B cell (primary cell): Measurements from ENCODE around the gene EPC1. TPM values are rescaled to one million over a fixed set of nuclear protein-coding genes. Genes with fewer than 3 reads are reported as not detected.

Experiments
- ATAC-seq: fragments of 200-7000 bp; cut with Tn5 transposase; one replicate; pipeline ENCODE4 v1.10.0; 2021; ENCODE audit warnings: low read depth, mild to moderate bottlenecking, moderate number of reproducible peaks, moderate library complexity
- CTCF ChIA-PET: fragments of 350-600 bp; sonication (Branson Sonifier 250); formaldehyde crosslinking; loops from one replicate; lab custom pipeline; 2021; ENCODE audit warnings: antibody characterized with exemption, inconsistent platforms; lab: Charles Lee
- POLR2A ChIA-PET: fragments of 350-600 bp; sonication (Branson Sonifier 250); formaldehyde crosslinking; loops from one replicate; lab custom pipeline; 2021; ENCODE audit warnings: antibody characterized with exemption; lab: Charles Lee
- DNase-seq: peaks from one replicate; pipeline ENCODE4 v3.0.0; 2013
- H2AFZ ChIP-seq: 2 replicates; pipeline ENCODE4 v1.6.1; 2012; ENCODE audit warnings: mild to moderate bottlenecking, low read depth, low read length; ENCODE audit not compliant: insufficient read depth, poor library complexity, severe bottlenecking
- H3K27ac ChIP-seq, 2 donors: 1 replicate in 1 of 2; 2 replicates in 1 of 2; pipeline ENCODE4 v1.5.1; 2012 to 2013; ENCODE audit warnings: low read length in 2 of 2, mild to moderate bottlenecking in 2 of 2, moderate library complexity in 1 of 2
- H3K27me3 ChIP-seq, 4 experiments: fragments of 200-600 bp in 1 of 4; sonication (generic) in 1 of 4; replicated peaks in 1 of 4; 1 replicate in 2 of 4; 2 replicates in 2 of 4; pipeline versions ENCODE4 v1.6.1 to v1.7.0; 2013 to 2016; ENCODE audit warnings: low read length in 3 of 4, mild to moderate bottlenecking in 2 of 4, mixed read lengths in 1 of 4, moderate library complexity in 1 of 4; ENCODE audit not compliant: insufficient read depth in 4 of 4, control insufficient read depth in 3 of 4; ENCODE audit errors: control extremely low read depth in 1 of 4
- H3K36me3 ChIP-seq, 2 experiments: replicated peaks in 1 of 2; 1 replicate in 1 of 2; 2 replicates in 1 of 2; pipeline versions ENCODE4 v1.6.1 to v1.7.1; 2013; ENCODE audit warnings: low read length in 1 of 2; ENCODE audit not compliant: insufficient read depth in 2 of 2, control insufficient read depth in 1 of 2; ENCODE audit errors: control extremely low read depth in 1 of 2, extremely low read depth in 1 of 2
- H3K4me1 ChIP-seq, 2 donors: fragments of 200-600 bp in 1 of 2; sonication (generic) in 1 of 2; 1 replicate in 1 of 2; 2 replicates in 1 of 2; pipeline versions ENCODE4 v1.5.1 to v1.6.1; 2013 to 2017; ENCODE audit warnings: low read length in 2 of 2; ENCODE audit not compliant: control insufficient read depth in 2 of 2, insufficient read depth in 2 of 2
- H3K4me2 ChIP-seq: replicated peaks from 2 replicates; pipeline ENCODE3; 2012; ENCODE audit warnings: mild to moderate bottlenecking, low read depth, low read length; ENCODE audit not compliant: poor library complexity, severe bottlenecking
- H3K4me3 ChIP-seq, 5 experiments: fragments of 200-600 bp in 1 of 5; sonication (generic) in 1 of 5; 1 replicate in 3 of 5; 2 replicates in 2 of 5; pipeline versions ENCODE4 v1.5.1 to v1.7.0; 2011 to 2016; ENCODE audit warnings: low read length in 4 of 5, mild to moderate bottlenecking in 4 of 5, low read depth in 2 of 5, control low read depth in 1 of 5, moderate library complexity in 1 of 5; ENCODE audit not compliant: insufficient read depth in 1 of 5; ENCODE audit errors: control extremely low read depth in 1 of 5, extremely low read depth in 1 of 5
- H3K79me2 ChIP-seq: fragments of 200-600 bp; sonication (generic); one replicate; pipeline ENCODE4 v1.6.0; 2016; ENCODE audit warnings: low read length; ENCODE audit not compliant: control insufficient read depth, insufficient read depth
- H3K9ac ChIP-seq: fragments of 200-600 bp; sonication (generic); 2 replicates; pipeline ENCODE4 v1.6.1; 2017; ENCODE audit warnings: mild to moderate bottlenecking, low read length, moderate library complexity
- H3K9me3 ChIP-seq, 3 donors: one replicate each; pipeline versions ENCODE4 v1.6.1 to v1.7.1; 2013; ENCODE audit warnings: low read length in 2 of 3; ENCODE audit not compliant: control insufficient read depth in 2 of 3, insufficient read depth in 1 of 3; ENCODE audit errors: control extremely low read depth in 1 of 3
- H4K20me1 ChIP-seq: 2 replicates; pipeline ENCODE4 v1.6.0; 2012; ENCODE audit warnings: mild to moderate bottlenecking, low read length; ENCODE audit not compliant: insufficient read depth, control insufficient read depth, poor library complexity, severe bottlenecking
- H3K27ac Mint-ChIP-seq: one replicate; pipeline ENCODE4 v1.8.0; 2021; ENCODE audit warnings: mixed read lengths
- H3K27me3 Mint-ChIP-seq: one replicate; pipeline ENCODE4 v1.8.0; 2021; ENCODE audit warnings: mixed read lengths
- H3K4me1 Mint-ChIP-seq: one replicate; pipeline ENCODE4 v1.8.0; 2021; ENCODE audit warnings: mixed read lengths
- H3K4me3 Mint-ChIP-seq: one replicate; pipeline ENCODE4 v1.8.0; 2021; ENCODE audit warnings: mixed read lengths
- H3K9me3 Mint-ChIP-seq: one replicate; pipeline ENCODE4 v1.8.0; 2022; ENCODE audit warnings: mixed read lengths; ENCODE audit not compliant: insufficient read depth
- EZH2 ChIP-seq: IDR thresholded peaks from 2 replicates; pipeline ENCODE4 v1.6.1; 2012; ENCODE audit warnings: borderline replicate concordance, low read depth, mild to moderate bottlenecking, moderate library complexity, low read length; ENCODE audit not compliant: insufficient read depth, poor library complexity, severe bottlenecking
- WGBS: methylation state at CpG from one replicate; pipeline ENCODE4 v1.1.5; 2013; ENCODE audit warnings: missing lambda C conversion rate; ENCODE audit not compliant: insufficient coverage; 5-methylcytosine and 5-hydroxymethylcytosine counted together
- intact Hi-C: fragments of 100-400 bp; cut with micrococcal nuclease; formaldehyde crosslinking; loops from one replicate; pipeline ENCODE4 v1.10.0; 2022
- polyA plus RNA-seq: library from polyadenylated mRNA; depleted of rRNA; stranded (reverse); fragments of >200 nt; gene quantifications from 2 replicates; pipeline ENCODE4 v1.2.3, GENCODE V29; 2012
- total RNA-seq, 2 donors: library from RNA; stranded (reverse); fragments of 120-200 nt in 1 of 2; gene quantifications; 1 replicate in 1 of 2; 2 replicates in 1 of 2; pipeline versions ENCODE4 v1.2.3 to v1.2.4, GENCODE V29; 2013 to 2022
- TF ChIP-seq, protein P1 (sequence below): fragments of 200-600 bp; IDR thresholded peaks from one replicate; pipeline ENCODE4 v1.8.0; 2022; ENCODE audit warnings: antibody characterized with exemption, mild to moderate bottlenecking

EPC1 gene
- total and polyA plus RNA-seq, 2 donors (not counting 1 experiment from before 2014, with no cell fraction given) = 120 to 220 TPM

GRCh38 chr10:32373496-32373895 lies 26.5 kb upstream of the EPC1 start:
- no peaks in the 10 kb centered on the region for H4K20me1 ChIP-seq
- peaks cover 0 to 5% (median 0%) of the 10 kb centered on the region in 3 donors for H3K9me3 ChIP-seq
- Mint-ChIP-seq H3K4me3 (no peak overlapping the region), H3K9me3 (peaks cover 4% of the 10 kb centered on the region), H3K27me3 (no peaks in the 10 kb centered on the region), H3K4me1 (peaks cover 33% of the 10 kb centered on the region), H3K27ac (no peak overlapping the region)
- H3K4me3 ChIP-seq = no peak overlapping the region
- no peak for TF ChIP-seq EZH2
- TF ChIP-seq, protein P1, sequence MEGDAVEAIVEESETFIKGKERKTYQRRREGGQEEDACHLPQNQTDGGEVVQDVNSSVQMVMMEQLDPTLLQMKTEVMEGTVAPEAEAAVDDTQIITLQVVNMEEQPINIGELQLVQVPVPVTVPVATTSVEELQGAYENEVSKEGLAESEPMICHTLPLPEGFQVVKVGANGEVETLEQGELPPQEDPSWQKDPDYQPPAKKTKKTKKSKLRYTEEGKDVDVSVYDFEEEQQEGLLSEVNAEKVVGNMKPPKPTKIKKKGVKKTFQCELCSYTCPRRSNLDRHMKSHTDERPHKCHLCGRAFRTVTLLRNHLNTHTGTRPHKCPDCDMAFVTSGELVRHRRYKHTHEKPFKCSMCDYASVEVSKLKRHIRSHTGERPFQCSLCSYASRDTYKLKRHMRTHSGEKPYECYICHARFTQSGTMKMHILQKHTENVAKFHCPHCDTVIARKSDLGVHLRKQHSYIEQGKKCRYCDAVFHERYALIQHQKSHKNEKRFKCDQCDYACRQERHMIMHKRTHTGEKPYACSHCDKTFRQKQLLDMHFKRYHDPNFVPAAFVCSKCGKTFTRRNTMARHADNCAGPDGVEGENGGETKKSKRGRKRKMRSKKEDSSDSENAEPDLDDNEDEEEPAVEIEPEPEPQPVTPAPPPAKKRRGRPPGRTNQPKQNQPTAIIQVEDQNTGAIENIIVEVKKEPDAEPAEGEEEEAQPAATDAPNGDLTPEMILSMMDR = no peak
- peaks cover 87% of the 10 kb centered on the region for H3K79me2 ChIP-seq
- no CpG with 5 or more reads among the region's 2 CpGs for WGBS
- H2AFZ ChIP-seq = no peak overlapping the region
- peaks cover 4 to 5% of the 10 kb centered on the region in 2 experiments for H3K36me3 ChIP-seq
- ChIA-PET CTCF (interaction anchor here (0.5 to 1.6 kb wide), 6 partner anchors 19 to 117 kb away, joined by 3 to 8 read pairs (median 4); no protein-coding TSS in a partner anchor), POLR2A (no interaction called here)
- H3K27ac ChIP-seq = peak overlapping the region in 1 of 2 donors; percentile 16
- H3K4me1 ChIP-seq = peaks cover 2 to 16% of the 10 kb centered on the region in 2 donors
- DNase-seq (no peak), ATAC-seq (no peak)
- intact Hi-C loops = no loop called here
- H3K9ac ChIP-seq = no peak overlapping the region
- no peaks in the 10 kb centered on the region for H3K27me3 ChIP-seq
- H3K4me2 ChIP-seq = no peak overlapping the region

DNA sequence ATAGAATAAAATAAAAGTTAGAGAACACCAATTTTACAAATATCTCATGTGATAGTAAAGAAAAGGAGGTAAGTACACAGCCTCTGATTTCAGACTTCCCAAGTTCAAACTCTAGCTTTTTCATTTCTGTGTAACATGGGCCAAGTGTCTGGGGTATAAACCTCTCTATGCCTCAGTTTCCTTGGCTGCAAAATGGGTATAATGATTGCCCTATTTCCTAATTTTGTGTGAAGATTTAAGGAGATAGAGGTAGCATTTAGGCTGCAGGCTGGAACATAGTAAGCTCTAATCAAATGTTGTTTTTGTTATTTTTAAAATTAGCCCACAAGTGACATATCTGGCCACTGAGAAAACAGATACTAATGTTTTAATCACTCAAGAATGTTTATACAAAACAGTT lies 26.1 kb upstream of the EPC1 start:
- peak overlapping the region in 1 of 2 donors; percentile 16 for H3K27ac ChIP-seq
- H2AFZ ChIP-seq = no peak overlapping the region
- peaks cover 3% of the 10 kb centered on the region for H4K20me1 ChIP-seq
- peaks cover 4 to 5% of the 10 kb centered on the region in 2 experiments for H3K36me3 ChIP-seq
- TF ChIP-seq EZH2 = no peak
- no peak overlapping the region for H3K27ac Mint-ChIP-seq
- H3K79me2 ChIP-seq = peaks cover 87% of the 10 kb centered on the region
- ATAC-seq (no peak), DNase-seq (no peak)
- H3K9me3 Mint-ChIP-seq = peaks cover 4% of the 10 kb centered on the region
- ChIA-PET POLR2A (no interaction called here), CTCF (interaction anchor here (0.9 to 1.6 kb wide), 6 partner anchors 18 to 118 kb away, joined by 3 to 8 read pairs (median 4); no protein-coding TSS in a partner anchor)
- H3K9me3 ChIP-seq = peaks cover 0 to 5% (median 0%) of the 10 kb centered on the region in 3 donors
- no peaks in the 10 kb centered on the region for H3K27me3 ChIP-seq
- H3K4me3 Mint-ChIP-seq = no peak overlapping the region
- peaks cover 36% of the 10 kb centered on the region for H3K4me1 Mint-ChIP-seq
- no peak overlapping the region for H3K9ac ChIP-seq
- H3K4me1 ChIP-seq = peaks cover 4 to 18% of the 10 kb centered on the region in 2 donors
- no peak overlapping the region for H3K4me2 ChIP-seq
- intact Hi-C loops = no loop called here
- H3K4me3 ChIP-seq = no peak overlapping the region
- H3K27me3 Mint-ChIP-seq = no peaks in the 10 kb centered on the region
